ENCODE data around the gene FANCI. TPM values are rescaled to one million over a fixed set of nuclear protein-coding genes. Genes with fewer than 3 reads are reported as not detected.
A peak's percentile ranks its signal among the peaks of the same experiment; 100 is the strongest.
"Not testable (repeated sequence)": the region's sequence is repeated elsewhere in the genome, so short reads cannot be mapped to it uniquely, and the experiment has no call there.

FANCI gene
- polyA plus RNA-seq, 2 donors = 6.6 to 10.4 TPM

DNA sequence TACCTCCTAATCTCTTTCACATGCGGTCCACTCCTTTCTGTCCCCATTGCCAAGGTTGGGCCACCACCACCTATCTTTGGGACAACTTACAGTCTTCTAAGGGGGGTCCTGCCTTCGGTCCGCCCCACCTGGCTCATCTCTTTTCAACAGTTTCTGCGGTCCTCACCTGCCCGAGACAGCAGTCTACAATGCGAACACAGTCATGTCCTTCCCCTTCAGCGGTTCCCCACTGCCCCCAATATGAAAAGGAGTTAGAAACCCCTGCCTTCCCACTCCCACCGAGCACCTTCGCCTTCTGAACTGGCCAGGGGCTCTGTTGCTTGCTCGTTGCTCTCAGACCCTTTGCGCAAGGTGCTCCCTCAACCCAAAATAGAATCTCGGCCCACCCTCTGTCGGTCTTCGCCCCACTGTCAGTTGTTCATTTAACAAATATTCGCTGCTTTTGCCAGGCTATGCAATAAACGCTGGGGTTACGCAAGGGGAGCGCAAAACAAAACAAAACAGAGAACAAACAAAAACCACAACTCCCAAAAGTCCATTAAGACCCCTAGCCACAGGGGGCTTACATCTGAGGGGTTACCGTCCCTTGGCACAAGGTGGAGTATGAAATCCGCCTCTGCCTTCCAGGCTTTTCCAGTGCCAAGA is 611 bp upstream of the FANCI start:
- Histone ChIP-seq H3K27ac (ENCODE audit: low read depth in 2 of 2, low read length in 1 of 2) (peak overlapping the region; percentile 30 to 68), H3K36me3 (ENCODE audit: control insufficient read depth in 2 of 2, insufficient read depth in 2 of 2, low read length in 1 of 2) (no peaks in the 10 kb centered on the region)
- 32% methylated on average over 20 of the region's 20 CpGs for WGBS, 2 donors

DNA sequence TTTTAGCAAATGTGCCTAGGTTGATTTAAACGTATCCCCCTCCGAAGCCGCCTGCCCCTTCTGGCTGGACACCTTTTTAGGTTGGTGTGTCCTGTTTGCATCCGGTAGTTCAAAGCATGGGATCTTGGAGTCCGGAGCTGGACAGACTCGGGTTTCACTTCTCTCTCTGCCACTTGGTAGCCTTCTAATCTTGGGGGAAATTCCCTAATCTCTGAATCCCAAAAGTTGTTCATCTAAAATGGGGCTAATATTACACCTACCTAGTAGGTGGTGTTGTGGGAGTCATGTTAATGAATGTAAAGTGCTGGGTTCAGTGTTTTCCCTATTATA is 760 bp downstream of the FANCI start:
- Histone ChIP-seq H3K9me3 (ENCODE audit: control insufficient read depth in 2 of 2, insufficient read depth in 1 of 2, low read depth in 1 of 2, low read length in 1 of 2) (no peaks in the 10 kb centered on the region), H3K27me3 (ENCODE audit: control insufficient read depth in 1 of 2, insufficient read depth in 2 of 2, low read length in 2 of 2) (no peaks in the 10 kb centered on the region), H3K4me3 (ENCODE audit: low read depth in 1 of 2, low read length in 2 of 2) (peak overlapping the region; percentile 71 to 91), H3K27ac (ENCODE audit: low read depth in 2 of 2, low read length in 1 of 2) (peak overlapping the region in 1 of 2 donors; percentile 13), H3K4me1 (ENCODE audit: control insufficient read depth in 2 of 2, insufficient read depth in 2 of 2, low read length in 1 of 2) (peaks cover 0 to 2% of the 10 kb centered on the region in 2 donors), H3K36me3 (ENCODE audit: control insufficient read depth in 2 of 2, insufficient read depth in 2 of 2, low read length in 1 of 2) (no peaks in the 10 kb centered on the region)
- 0% methylated on average over 6 of the region's 6 CpGs for WGBS, 2 donors

More for the DNA sequence above, 611 bp upstream of the FANCI start:
- peak overlapping the region; percentile 71 to 91 for H3K4me3 ChIP-seq (ENCODE audit: low read depth in 1 of 2, low read length in 2 of 2)
- H3K27me3 ChIP-seq (ENCODE audit: control insufficient read depth in 1 of 2, insufficient read depth in 2 of 2, low read length in 2 of 2) = no peaks in the 10 kb centered on the region
- H3K4me1 ChIP-seq (ENCODE audit: control insufficient read depth in 2 of 2, insufficient read depth in 2 of 2, low read length in 1 of 2) = peaks cover 0 to 2% of the 10 kb centered on the region in 2 donors
- H3K9me3 ChIP-seq (ENCODE audit: control insufficient read depth in 2 of 2, insufficient read depth in 1 of 2, low read depth in 1 of 2, low read length in 1 of 2) = no peaks in the 10 kb centered on the region

DNA sequence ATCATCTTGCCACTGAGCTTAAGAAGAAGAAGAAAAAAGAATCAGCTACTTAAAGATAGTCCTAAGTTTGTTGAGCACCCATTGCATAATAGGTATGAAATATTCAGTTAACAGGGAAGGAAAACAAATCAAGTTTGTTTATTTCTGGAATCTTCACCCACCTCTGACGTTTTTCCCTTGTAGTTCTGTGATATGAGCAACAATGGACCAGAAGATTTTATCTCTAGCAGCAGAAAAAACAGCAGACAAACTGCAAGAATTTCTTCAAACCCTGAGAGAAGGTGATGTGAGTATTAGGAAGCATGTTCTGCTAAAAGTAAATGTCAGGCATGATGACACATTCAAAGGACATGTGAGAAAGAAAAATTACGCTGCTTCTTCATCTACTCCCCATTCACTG is 3.7 kb downstream of the FANCI start:
- H3K4me3 ChIP-seq (ENCODE audit: low read depth in 1 of 2, low read length in 2 of 2) = no peak overlapping the region
- H3K27me3 ChIP-seq (ENCODE audit: control insufficient read depth in 1 of 2, insufficient read depth in 2 of 2, low read length in 2 of 2) = no peaks in the 10 kb centered on the region
- no peaks in the 10 kb centered on the region for H3K36me3 ChIP-seq (ENCODE audit: control insufficient read depth in 2 of 2, insufficient read depth in 2 of 2, low read length in 1 of 2)
- H3K27ac ChIP-seq (ENCODE audit: low read depth in 2 of 2, low read length in 1 of 2) = no peak overlapping the region
- WGBS, 2 donors = 76 to 77% methylated on average over 2 of the region's 2 CpGs
- peaks cover 0 to 2% of the 10 kb centered on the region in 2 donors for H3K4me1 ChIP-seq (ENCODE audit: control insufficient read depth in 2 of 2, insufficient read depth in 2 of 2, low read length in 1 of 2)
- H3K9me3 ChIP-seq (ENCODE audit: control insufficient read depth in 2 of 2, insufficient read depth in 1 of 2, low read depth in 1 of 2, low read length in 1 of 2) = no peaks in the 10 kb centered on the region

DNA sequence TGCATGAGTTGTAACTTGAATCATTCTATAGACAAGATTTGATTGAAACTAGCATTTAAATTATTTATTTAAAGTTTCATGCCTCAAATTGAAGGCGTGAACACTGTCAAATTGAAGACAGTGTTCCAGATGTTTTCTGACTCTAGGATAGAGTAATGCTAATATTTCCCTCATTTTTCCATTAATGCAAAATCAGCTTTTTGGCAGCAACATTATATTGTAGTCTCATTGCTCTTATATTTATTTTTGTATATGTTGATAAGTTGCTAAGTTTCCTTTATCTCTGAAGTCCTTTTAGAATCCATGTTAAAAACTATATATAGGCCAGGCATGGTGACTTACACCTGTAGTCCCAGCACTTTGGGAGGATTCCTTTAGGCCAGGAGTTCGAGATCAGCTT is 4.8 kb downstream of the FANCI start:
- no peaks in the 10 kb centered on the region for H3K27me3 ChIP-seq (ENCODE audit: control insufficient read depth in 1 of 2, insufficient read depth in 2 of 2, low read length in 2 of 2)
- no peaks in the 10 kb centered on the region for H3K4me1 ChIP-seq (ENCODE audit: control insufficient read depth in 2 of 2, insufficient read depth in 2 of 2, low read length in 1 of 2)
- no peak overlapping the region for H3K4me3 ChIP-seq (ENCODE audit: low read depth in 1 of 2, low read length in 2 of 2)
- H3K9me3 ChIP-seq (ENCODE audit: control insufficient read depth in 2 of 2, insufficient read depth in 1 of 2, low read depth in 1 of 2, low read length in 1 of 2) = no peaks in the 10 kb centered on the region
- WGBS, 2 donors = 94 to 95% methylated on average over 2 of the region's 2 CpGs
- no peaks in the 10 kb centered on the region for H3K36me3 ChIP-seq (ENCODE audit: control insufficient read depth in 2 of 2, insufficient read depth in 2 of 2, low read length in 1 of 2)
- H3K27ac ChIP-seq (ENCODE audit: low read depth in 2 of 2, low read length in 1 of 2) = no peak overlapping the region

DNA sequence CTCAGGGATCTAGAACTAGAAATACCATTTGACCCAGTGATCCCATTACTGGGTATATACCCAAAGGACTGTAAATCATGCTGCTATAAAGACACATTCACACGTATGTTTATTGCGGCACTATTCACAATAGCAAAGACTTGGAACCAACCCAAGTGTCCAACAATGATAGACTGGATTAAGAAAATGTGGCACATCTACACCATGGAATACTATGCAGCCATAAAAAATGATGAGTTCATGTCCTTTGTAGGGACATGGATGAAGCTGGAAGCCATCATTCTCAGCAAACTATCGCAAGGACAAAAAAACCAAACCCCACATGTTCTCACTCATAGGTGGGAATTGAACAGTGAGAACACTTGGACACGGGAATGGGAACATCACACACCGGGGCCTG is 6.4 kb downstream of the FANCI start:
- not testable (repeated sequence) for H3K36me3 ChIP-seq (ENCODE audit: control insufficient read depth in 2 of 2, insufficient read depth in 2 of 2, low read length in 1 of 2)
- 90 to 91% methylated on average over 5 of the region's 5 CpGs for WGBS, 2 donors

DNA sequence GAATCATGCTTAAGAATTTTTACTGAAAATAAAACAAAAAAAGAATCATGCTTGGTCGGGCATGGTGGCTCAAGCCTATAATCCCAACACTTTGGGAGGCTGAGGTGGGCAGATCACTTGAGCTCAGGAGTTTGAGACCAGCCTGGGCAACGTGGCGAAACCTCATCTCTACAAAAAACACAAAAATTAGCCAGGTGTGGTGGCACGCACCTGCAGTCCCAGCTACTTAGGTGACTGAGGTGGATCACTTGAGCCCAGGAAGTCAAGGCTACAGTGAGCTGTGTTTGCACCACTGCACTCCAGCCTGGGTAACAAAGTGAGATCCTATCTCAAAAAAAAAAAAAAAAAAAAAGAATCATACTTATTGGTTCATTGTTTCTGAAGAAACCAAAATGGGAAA is 33.5 kb downstream of the FANCI start:
- not testable (repeated sequence) for H3K27ac ChIP-seq (ENCODE audit: low read depth in 2 of 2, low read length in 1 of 2)

More for the DNA sequence above, 6.4 kb downstream of the FANCI start:
- H3K4me3 ChIP-seq (ENCODE audit: low read depth in 1 of 2, low read length in 2 of 2); H3K9me3 ChIP-seq (ENCODE audit: control insufficient read depth in 2 of 2, insufficient read depth in 1 of 2, low read depth in 1 of 2, low read length in 1 of 2); H3K27me3 ChIP-seq (ENCODE audit: control insufficient read depth in 1 of 2, insufficient read depth in 2 of 2, low read length in 2 of 2); H3K27ac ChIP-seq (ENCODE audit: low read depth in 2 of 2, low read length in 1 of 2); H3K4me1 ChIP-seq (ENCODE audit: control insufficient read depth in 2 of 2, insufficient read depth in 2 of 2, low read length in 1 of 2): not testable (repeated sequence)

DNA sequence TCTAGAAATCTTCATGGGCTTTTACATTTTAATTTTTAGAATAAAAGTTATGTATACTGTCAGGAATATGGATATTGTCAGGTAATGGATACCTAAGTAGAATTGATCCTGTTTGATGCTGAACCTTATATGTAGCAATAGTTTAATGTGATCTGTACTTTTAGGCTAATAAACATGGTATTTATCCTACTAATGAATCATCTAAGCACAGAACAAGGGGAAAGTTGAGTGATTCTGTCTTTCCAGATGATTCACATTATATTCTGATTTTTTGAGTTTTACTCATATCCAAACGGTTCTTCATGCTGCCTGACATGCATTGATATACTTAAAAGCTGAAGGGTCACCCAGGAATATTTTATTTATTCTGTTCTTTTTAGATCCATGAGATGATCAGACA is 34.5 kb downstream of the FANCI start:
- no peaks in the 10 kb centered on the region for H3K9me3 ChIP-seq (ENCODE audit: control insufficient read depth in 2 of 2, insufficient read depth in 1 of 2, low read depth in 1 of 2, low read length in 1 of 2)
- H3K4me3 ChIP-seq (ENCODE audit: low read depth in 1 of 2, low read length in 2 of 2) = no peak overlapping the region
- H3K27ac ChIP-seq (ENCODE audit: low read depth in 2 of 2, low read length in 1 of 2) = no peak overlapping the region
- H3K36me3 ChIP-seq (ENCODE audit: control insufficient read depth in 2 of 2, insufficient read depth in 2 of 2, low read length in 1 of 2) = no peaks in the 10 kb centered on the region
- H3K4me1 ChIP-seq (ENCODE audit: control insufficient read depth in 2 of 2, insufficient read depth in 2 of 2, low read length in 1 of 2) = no peaks in the 10 kb centered on the region
- 75 to 82% methylated on average over 1 of the region's 1 CpG for WGBS, 2 donors
- H3K27me3 ChIP-seq (ENCODE audit: control insufficient read depth in 1 of 2, insufficient read depth in 2 of 2, low read length in 2 of 2) = no peaks in the 10 kb centered on the region

More for the DNA sequence above, 33.5 kb downstream of the FANCI start:
- not testable (repeated sequence) for H3K27me3 ChIP-seq (ENCODE audit: control insufficient read depth in 1 of 2, insufficient read depth in 2 of 2, low read length in 2 of 2); H3K9me3 ChIP-seq (ENCODE audit: control insufficient read depth in 2 of 2, insufficient read depth in 1 of 2, low read depth in 1 of 2, low read length in 1 of 2); H3K4me1 ChIP-seq (ENCODE audit: control insufficient read depth in 2 of 2, insufficient read depth in 2 of 2, low read length in 1 of 2); H3K36me3 ChIP-seq (ENCODE audit: control insufficient read depth in 2 of 2, insufficient read depth in 2 of 2, low read length in 1 of 2); H3K4me3 ChIP-seq (ENCODE audit: low read depth in 1 of 2, low read length in 2 of 2)
- 95 to 97% methylated on average over 4 of the region's 4 CpGs for WGBS, 2 donors

DNA sequence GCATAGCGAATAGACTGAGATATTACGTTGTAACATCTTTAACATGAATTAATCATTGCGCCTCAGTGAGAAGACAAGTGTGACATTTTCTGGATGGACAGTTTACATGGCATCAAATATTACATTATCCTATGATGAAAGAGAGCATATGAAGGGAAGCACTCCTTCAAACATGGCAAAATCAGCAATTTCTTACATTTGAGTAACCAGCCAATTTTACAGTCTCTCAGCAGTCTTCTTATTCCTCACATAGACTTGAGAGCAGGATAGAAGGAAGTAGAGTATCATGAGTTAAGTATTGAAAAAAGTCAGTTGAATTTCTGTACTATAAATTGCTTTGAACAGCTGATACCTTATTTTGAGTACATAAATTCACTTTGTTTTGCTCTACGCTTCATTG is 38.9 kb downstream of the FANCI start:
- Histone ChIP-seq H3K36me3 (ENCODE audit: control insufficient read depth in 2 of 2, insufficient read depth in 2 of 2, low read length in 1 of 2) (no peaks in the 10 kb centered on the region), H3K4me3 (ENCODE audit: low read depth in 1 of 2, low read length in 2 of 2) (no peak overlapping the region), H3K4me1 (ENCODE audit: control insufficient read depth in 2 of 2, insufficient read depth in 2 of 2, low read length in 1 of 2) (no peaks in the 10 kb centered on the region), H3K27ac (ENCODE audit: low read depth in 2 of 2, low read length in 1 of 2) (no peak overlapping the region), H3K27me3 (ENCODE audit: control insufficient read depth in 1 of 2, insufficient read depth in 2 of 2, low read length in 2 of 2) (no peaks in the 10 kb centered on the region), H3K9me3 (ENCODE audit: control insufficient read depth in 2 of 2, insufficient read depth in 1 of 2, low read depth in 1 of 2, low read length in 1 of 2) (no peaks in the 10 kb centered on the region)
- 97% methylated on average over 4 of the region's 4 CpGs for WGBS, 2 donors

DNA sequence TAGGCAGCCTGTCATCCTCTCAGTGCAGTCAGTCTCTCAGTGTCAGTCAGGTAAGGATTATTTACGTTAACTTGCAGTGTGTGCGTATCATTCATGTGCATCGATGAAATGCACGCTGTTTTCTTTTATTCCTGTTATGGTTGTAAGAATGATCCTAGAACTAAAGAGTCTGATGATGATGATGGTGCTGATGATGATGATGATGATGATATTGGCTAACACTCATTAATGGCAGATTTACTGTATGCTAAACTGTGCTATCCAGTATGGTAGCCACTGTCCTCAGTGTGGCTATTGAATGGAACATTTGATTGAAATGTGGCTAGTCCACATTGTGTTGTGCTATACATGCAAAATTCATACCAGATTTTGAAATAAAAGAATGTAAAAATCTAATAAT is 39.4 kb downstream of the FANCI start:
- Histone ChIP-seq H3K27ac (ENCODE audit: low read depth in 2 of 2, low read length in 1 of 2) (no peak overlapping the region), H3K4me1 (ENCODE audit: control insufficient read depth in 2 of 2, insufficient read depth in 2 of 2, low read length in 1 of 2) (no peaks in the 10 kb centered on the region), H3K9me3 (ENCODE audit: control insufficient read depth in 2 of 2, insufficient read depth in 1 of 2, low read depth in 1 of 2, low read length in 1 of 2) (no peaks in the 10 kb centered on the region), H3K4me3 (ENCODE audit: low read depth in 1 of 2, low read length in 2 of 2) (no peak overlapping the region), H3K36me3 (ENCODE audit: control insufficient read depth in 2 of 2, insufficient read depth in 2 of 2, low read length in 1 of 2) (no peaks in the 10 kb centered on the region), H3K27me3 (ENCODE audit: control insufficient read depth in 1 of 2, insufficient read depth in 2 of 2, low read length in 2 of 2) (no peaks in the 10 kb centered on the region)
- 85 to 99% methylated on average over 4 of the region's 4 CpGs for WGBS, 2 donors

DNA sequence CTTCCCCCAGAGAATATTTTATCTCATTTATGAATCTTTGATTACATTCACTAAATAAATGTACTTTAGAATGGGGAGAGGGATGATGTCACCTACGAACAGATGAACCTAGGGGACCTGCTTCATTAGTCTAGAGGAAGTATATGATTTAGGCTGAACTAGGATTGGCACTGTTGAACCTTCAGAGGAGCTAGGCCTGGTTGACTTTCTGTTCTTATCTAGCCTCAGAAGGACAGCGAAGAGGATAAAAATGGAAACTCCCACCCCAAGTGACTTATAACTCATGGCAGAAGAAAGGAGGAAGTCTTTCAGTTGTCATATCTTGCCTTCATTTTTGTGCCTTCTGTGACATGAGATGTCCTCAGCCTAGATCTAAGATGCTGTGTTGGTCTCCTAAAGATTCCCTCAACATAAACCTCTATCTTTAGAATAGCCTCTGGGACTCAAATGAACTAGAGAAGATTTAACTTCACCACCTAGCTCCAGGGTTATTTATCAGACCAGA is 48.2 kb downstream of the FANCI start:
- Histone ChIP-seq H3K27me3 (ENCODE audit: control insufficient read depth in 1 of 2, insufficient read depth in 2 of 2, low read length in 2 of 2) (no peaks in the 10 kb centered on the region), H3K36me3 (ENCODE audit: control insufficient read depth in 2 of 2, insufficient read depth in 2 of 2, low read length in 1 of 2) (peaks cover 0 to 2% of the 10 kb centered on the region in 2 donors), H3K4me3 (ENCODE audit: low read depth in 1 of 2, low read length in 2 of 2) (no peak overlapping the region), H3K27ac (ENCODE audit: low read depth in 2 of 2, low read length in 1 of 2) (no peak overlapping the region), H3K9me3 (ENCODE audit: control insufficient read depth in 2 of 2, insufficient read depth in 1 of 2, low read depth in 1 of 2, low read length in 1 of 2) (no peaks in the 10 kb centered on the region), H3K4me1 (ENCODE audit: control insufficient read depth in 2 of 2, insufficient read depth in 2 of 2, low read length in 1 of 2) (no peaks in the 10 kb centered on the region)
- 90 to 98% methylated on average over 2 of the region's 2 CpGs for WGBS, 2 donors
